H1 (cell line): ENCODE data around the gene MTFR2. TPM values are rescaled to one million over a fixed set of nuclear protein-coding genes. Genes with fewer than 3 reads are reported as not detected.

Experiments
- CTCF ChIA-PET: fragments of 300-600 bp; sonication (Branson Sonifier 250); formaldehyde crosslinking; loops from one replicate; lab custom pipeline; 2021; ENCODE audit not compliant: partially characterized antibody; lab: Charles Lee
- POLR2A ChIA-PET: fragments of 300-600 bp; sonication (Branson Sonifier 250); formaldehyde crosslinking; loops from one replicate; lab custom pipeline; 2021; ENCODE audit warnings: inconsistent platforms; ENCODE audit not compliant: partially characterized antibody; lab: Charles Lee
- DNase-seq, 2 experiments: peaks; one replicate each; pipeline versions ENCODE4 v3.0.0 to v3.0.0-alpha.2; 2010 to 2022; ENCODE audit warnings: low spot score in 2 of 2, low read depth in 1 of 2, mixed read lengths in 1 of 2
- FAIRE-seq: peaks from 2 replicates; lab custom pipeline; 2011; peaks lifted over from hg19 to GRCh38; lab: Jason Lieb, UNC
- H2AFZ ChIP-seq: 2 replicates; pipeline ENCODE4 v1.8.1; 2012; ENCODE audit warnings: low read length, inconsistent platforms
- H2AK5ac ChIP-seq: 2 replicates; pipeline ENCODE4 v1.6.1; 2013; ENCODE audit warnings: low read depth, low read length
- H2BK120ac ChIP-seq: replicated peaks from 2 replicates; pipeline ENCODE3; 2013; ENCODE audit warnings: low read depth, low read length, inconsistent platforms
- H2BK12ac ChIP-seq: 2 replicates; pipeline ENCODE4 v1.6.1; 2013; ENCODE audit warnings: low read depth, low read length
- H2BK15ac ChIP-seq: 2 replicates; pipeline ENCODE4 v1.6.1; 2013; ENCODE audit warnings: low read length
- H2BK20ac ChIP-seq: 2 replicates; pipeline ENCODE4 v1.6.1; 2013; ENCODE audit warnings: low read length
- H2BK5ac ChIP-seq: 2 replicates; pipeline ENCODE4 v1.6.1; 2013; ENCODE audit warnings: low read depth, low read length
- H3K14ac ChIP-seq: 2 replicates; pipeline ENCODE4 v1.6.1; 2013; ENCODE audit warnings: inconsistent platforms; ENCODE audit not compliant: insufficient read length
- H3K18ac ChIP-seq: 2 replicates; pipeline ENCODE4 v1.6.1; 2013; ENCODE audit warnings: low read length; ENCODE audit errors: extremely low read depth
- H3K23ac ChIP-seq: 2 replicates; pipeline ENCODE4 v1.6.1; 2013; ENCODE audit warnings: inconsistent platforms; ENCODE audit not compliant: insufficient read length
- H3K23me2 ChIP-seq: 2 replicates; pipeline ENCODE4 v1.6.1; 2013; ENCODE audit warnings: low read depth, low read length
- H3K27ac ChIP-seq: 2 replicates; pipeline ENCODE4 v1.6.1; 2011; ENCODE audit warnings: low read depth, low read length, inconsistent platforms
- H3K27me3 ChIP-seq, 4 experiments: replicated peaks in 1 of 4; 1 replicate in 1 of 4; 2 replicates in 3 of 4; pipeline versions ENCODE4 v1.6.1 to v1.8.1; 2011 to 2013; ENCODE audit warnings: low read length in 3 of 4, mild to moderate bottlenecking in 3 of 4, inconsistent platforms in 2 of 4, mixed read lengths in 2 of 4, moderate library complexity in 1 of 4; ENCODE audit not compliant: control insufficient read depth in 3 of 4, insufficient read depth in 3 of 4; ENCODE audit errors: extremely low read depth in 1 of 4
- H3K36me3 ChIP-seq, 4 experiments: 2 replicates each; pipeline versions ENCODE4 v1.6.1 to v1.8.1; 2011 to 2013; ENCODE audit warnings: mild to moderate bottlenecking in 4 of 4, low read length in 3 of 4, moderate library complexity in 2 of 4, control low read depth in 1 of 4, inconsistent platforms in 1 of 4; ENCODE audit not compliant: insufficient read depth in 4 of 4, control insufficient read depth in 2 of 4
- H3K4ac ChIP-seq: replicated peaks from 2 replicates; pipeline ENCODE3; 2013; ENCODE audit warnings: low read length, low read depth, mixed read lengths, inconsistent platforms; ENCODE audit not compliant: insufficient read length
- H3K4me1 ChIP-seq, 4 experiments: replicated peaks in 1 of 4; 1 replicate in 1 of 4; 2 replicates in 3 of 4; pipeline versions ENCODE4 v1.6.1 to v1.8.1; 2011 to 2013; ENCODE audit warnings: low read length in 3 of 4, inconsistent platforms in 2 of 4, mixed read lengths in 1 of 4; ENCODE audit not compliant: insufficient read depth in 4 of 4, control insufficient read depth in 3 of 4
- H3K4me2 ChIP-seq, 2 experiments: 2 replicates each; pipeline versions ENCODE4 v1.6.1 to v1.8.1; 2011 to 2013; ENCODE audit warnings: low read depth in 2 of 2, low read length in 2 of 2, control low read depth in 1 of 2, inconsistent platforms in 1 of 2, mild to moderate bottlenecking in 1 of 2; ENCODE audit not compliant: insufficient read depth in 1 of 2
- H3K4me3 ChIP-seq, 4 experiments: fragments of 200-600, 300-600 bp in 1 of 4; sonication (generic), shearing (Covaris generic), sonication (Bioruptor Twin) in 1 of 4; 2 replicates each; pipeline versions ENCODE4 v1.5.1 to v1.8.1; 2011 to 2016; ENCODE audit warnings: low read length in 4 of 4, low read depth in 3 of 4, control low read depth in 2 of 4, inconsistent platforms in 2 of 4, mild to moderate bottlenecking in 2 of 4, mixed read lengths in 1 of 4, moderate library complexity in 1 of 4; ENCODE audit not compliant: insufficient read depth in 2 of 4; ENCODE audit errors: extremely low read depth in 1 of 4
- H3K56ac ChIP-seq: replicated peaks from 2 replicates; pipeline ENCODE3; 2013; ENCODE audit warnings: low read depth, mild to moderate bottlenecking, mixed read lengths, low read length, inconsistent platforms; ENCODE audit not compliant: insufficient read length
- H3K79me1 ChIP-seq: 2 replicates; pipeline ENCODE4 v1.6.1; 2013; ENCODE audit warnings: low read depth, low read length, control low read depth
- H3K79me2 ChIP-seq, 2 experiments: 2 replicates each; pipeline versions ENCODE4 v1.6.1 to v1.8.1; 2012 to 2013; ENCODE audit warnings: low read length in 2 of 2, mild to moderate bottlenecking in 2 of 2, inconsistent platforms in 1 of 2; ENCODE audit not compliant: insufficient read depth in 2 of 2, control insufficient read depth in 1 of 2
- H3K9ac ChIP-seq, 4 experiments: replicated peaks in 1 of 4; 1 replicate in 1 of 4; 2 replicates in 3 of 4; pipeline versions ENCODE4 v1.6.1 to v1.8.1; 2011 to 2013; ENCODE audit warnings: low read depth in 3 of 4, low read length in 3 of 4, control low read depth in 2 of 4, mild to moderate bottlenecking in 2 of 4, moderate library complexity in 2 of 4, inconsistent platforms in 1 of 4; ENCODE audit errors: extremely low read depth in 1 of 4
- H3K9me3 ChIP-seq, 2 experiments: 2 replicates each; pipeline versions ENCODE4 v1.6.1 to v1.8.1; 2012 to 2013; ENCODE audit warnings: mild to moderate bottlenecking in 2 of 2, moderate library complexity in 2 of 2, control low read depth in 1 of 2, inconsistent platforms in 1 of 2, low read depth in 1 of 2, low read length in 1 of 2, mixed read lengths in 1 of 2; ENCODE audit not compliant: insufficient read depth in 2 of 2
- H4K20me1 ChIP-seq, 2 experiments: replicated peaks in 1 of 2; 2 replicates each; pipeline versions ENCODE3 to v1.8.1; 2011 to 2013; ENCODE audit warnings: inconsistent platforms in 2 of 2, low read length in 2 of 2, mild to moderate bottlenecking in 1 of 2; ENCODE audit not compliant: insufficient read depth in 2 of 2, control insufficient read depth in 1 of 2
- H4K5ac ChIP-seq: 2 replicates; pipeline ENCODE4 v1.6.1; 2013; ENCODE audit warnings: low read length, low read depth, mixed read lengths, inconsistent platforms; ENCODE audit not compliant: insufficient read length
- H4K8ac ChIP-seq: 2 replicates; pipeline ENCODE4 v1.8.0; 2013; ENCODE audit warnings: mild to moderate bottlenecking, moderate library complexity, low read length, inconsistent platforms; ENCODE audit not compliant: insufficient read depth; ENCODE audit errors: extremely low read depth
- H4K91ac ChIP-seq: replicated peaks from 2 replicates; pipeline ENCODE3; 2013; ENCODE audit warnings: low read length, mixed read lengths, inconsistent platforms; ENCODE audit not compliant: insufficient read length
- ATF3 ChIP-seq: IDR thresholded peaks from 2 replicates; pipeline ENCODE4 v1.6.1; 2011; ENCODE audit warnings: low read depth, mild to moderate bottlenecking, low read length; ENCODE audit not compliant: insufficient read depth
- HDAC2 ChIP-seq, 2 experiments: fragments of 300-600 bp in 1 of 2; sonication (generic) in 1 of 2; IDR thresholded peaks; 2 replicates each; pipeline ENCODE4 v1.6.1; 2011 to 2012; ENCODE audit warnings: low read depth in 2 of 2, low read length in 2 of 2, mild to moderate bottlenecking in 2 of 2, moderate library complexity in 2 of 2, borderline replicate concordance in 1 of 2, inconsistent platforms in 1 of 2
- JUND ChIP-seq: IDR thresholded peaks from 2 replicates; pipeline ENCODE4 v1.6.1; 2011; ENCODE audit warnings: mild to moderate bottlenecking, improper control_type of control experiment, low read length
- SIN3A ChIP-seq, 2 experiments: IDR thresholded peaks in 1 of 2; conservative IDR thresholded peaks in 1 of 2; 2 replicates each; pipeline ENCODE4 v1.6.1; 2011 to 2012; ENCODE audit warnings: low read length in 2 of 2, improper control_type of control experiment in 1 of 2, low read depth in 1 of 2, mild to moderate bottlenecking in 1 of 2
- SRF ChIP-seq: IDR thresholded peaks from 2 replicates; pipeline ENCODE4 v1.6.1; 2011; ENCODE audit warnings: mild to moderate bottlenecking, low read depth, low read length, moderate library complexity
- TAF7 ChIP-seq: optimal IDR thresholded peaks from 2 replicates; pipeline ENCODE3; 2011; ENCODE audit warnings: low read depth, mild to moderate bottlenecking, inconsistent platforms, low read length, moderate library complexity, borderline replicate concordance
- WGBS, 2 experiments: shearing (Covaris generic) in 1 of 2; methylation state at CpG; one replicate each; pipeline versions ENCODE4 v1.1.6 to v1.1.7; 2013 to 2015; ENCODE audit warnings: low lambda C conversion rate in 2 of 2, mixed read lengths in 2 of 2, inconsistent platforms in 1 of 2, low coverage in 1 of 2, missing lambda C conversion rate in 1 of 2; ENCODE audit not compliant: insufficient replicate concordance in 2 of 2, insufficient coverage in 1 of 2, insufficient read length in 1 of 2; ENCODE audit errors: extremely low coverage in 1 of 2, missing lambda C conversion rate in 1 of 2; 5-methylcytosine and 5-hydroxymethylcytosine counted together
- polyA plus RNA-seq, 7 experiments: library from polyadenylated mRNA; depleted of rRNA in 3 of 7; stranded (reverse) in 5 of 7; unstranded in 2 of 7; fragments of >200 nt in 5 of 7; fragments of 200-250 nt in 2 of 7; gene quantifications; 1 replicate in 5 of 7; 2 replicates in 1 of 7; 4 replicates in 1 of 7; pipeline versions ENCODE4 v1.2.1 to v1.2.3, GENCODE V29; 2011 to 2013; ENCODE audit warnings: missing spikeins in 2 of 7, mixed read lengths in 2 of 7
- total RNA-seq: library from RNA; stranded (reverse); fragmentation: NEBNext Ultra II Directional; extraction: Animal tissue kit (Norgen Biotek cat#: 25700); gene quantifications from 2 replicates; pipeline ENCODE4 v1.2.1, GENCODE V29; 2021

MTFR2 gene
- total and polyA plus RNA-seq, 2 of the 8 experiments (the other 6 are each of a cell fraction or from before 2014, with no cell fraction given), result 8.5 to 10.7 TPM

GRCh38 chr6:136181512-136181833 is 68.6 kb downstream of the MTFR2 start:
- FAIRE-seq, result no peak
- H2BK20ac ChIP-seq, result no peak overlapping the region
- no peak overlapping the region for H3K23ac ChIP-seq
- H3K4me1 ChIP-seq, result no peaks in the 10 kb centered on the region
- H2AK5ac ChIP-seq, result no peak overlapping the region
- H4K91ac ChIP-seq, result no peak overlapping the region
- no peaks in the 10 kb centered on the region for H4K20me1 ChIP-seq
- H4K5ac ChIP-seq, result no peak overlapping the region
- no peak for DNase-seq
- H2BK12ac ChIP-seq, result no peak overlapping the region
- H3K27me3 ChIP-seq, result no peaks in the 10 kb centered on the region
- no peak overlapping the region for H3K18ac ChIP-seq
- H2AFZ ChIP-seq, result no peak overlapping the region
- no peak overlapping the region for H3K56ac ChIP-seq
- H3K14ac ChIP-seq, result no peak overlapping the region
- no peak overlapping the region for H3K4ac ChIP-seq
- H2BK5ac ChIP-seq, result no peak overlapping the region
- ChIA-PET POLR2A (no interaction called here), CTCF (no interaction called here)
- H3K79me2 ChIP-seq, result no peaks in the 10 kb centered on the region
- no peaks in the 10 kb centered on the region for H3K9me3 ChIP-seq
- no peak overlapping the region for H2BK15ac ChIP-seq
- H3K23me2 ChIP-seq, result no peaks in the 10 kb centered on the region
- H4K8ac ChIP-seq, result no peak overlapping the region
- no peak overlapping the region for H3K4me3 ChIP-seq
- no peak overlapping the region for H3K4me2 ChIP-seq
- no peaks in the 10 kb centered on the region for H3K79me1 ChIP-seq
- 90% methylated on average over 1 of the region's 1 CpG; no CpG with 5 or more reads in 1 of the 2 experiments for WGBS, 2 experiments
- no peaks in the 10 kb centered on the region for H3K36me3 ChIP-seq
- no peak overlapping the region for H3K9ac ChIP-seq
- no peak overlapping the region for H2BK120ac ChIP-seq
- no peak overlapping the region for H3K27ac ChIP-seq
- TF ChIP-seq HDAC2 (IDR thresholded peaks at IDR 0.05; ENCODE audit: borderline replicate concordance in 1 of 2, low read depth in 2 of 2, low read length in 2 of 2) (no peak), ATF3 (no peak), JUND (no peak), TAF7 (no peak), SIN3A (conservative IDR thresholded peaks at IDR 0.05 in 1 of 2, IDR thresholded peaks at IDR 0.05 in 1 of 2; ENCODE audit: low read depth in 1 of 2, low read length in 2 of 2) (no peak), SRF (no peak)
